ENCODE data around the gene CAPN11.

CAPN11 gene

DNA sequence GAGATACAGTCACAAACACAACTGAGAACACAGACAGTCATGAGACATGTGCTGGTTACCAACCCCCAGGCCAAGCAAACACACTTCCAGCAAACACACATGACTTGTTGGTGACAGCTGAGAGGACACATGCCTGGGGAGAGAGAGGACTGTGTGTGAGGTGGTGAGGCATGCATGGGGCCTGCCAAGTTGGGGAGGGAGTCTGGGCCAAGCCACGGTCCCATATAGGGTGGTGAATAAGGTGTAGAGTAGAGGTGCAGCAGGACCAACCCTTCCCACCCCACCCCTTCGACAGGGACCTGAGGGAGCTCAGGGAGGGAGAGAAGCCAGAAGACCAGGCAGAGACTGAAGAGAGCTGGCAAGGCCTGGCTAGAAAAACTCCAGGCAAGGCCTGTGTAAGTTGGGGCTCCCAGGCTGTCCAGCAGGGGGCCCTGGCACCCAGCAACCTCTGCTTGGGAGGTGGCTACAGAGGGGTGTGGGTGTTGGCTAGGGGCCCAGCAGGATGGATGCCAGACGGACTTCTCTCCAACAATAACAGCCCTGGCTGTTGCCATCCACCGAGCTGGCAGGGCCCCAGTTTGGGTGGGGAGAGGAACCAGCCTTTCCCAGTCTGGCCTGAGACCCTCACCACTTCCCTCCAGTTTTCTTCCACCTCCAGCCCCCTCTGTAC, 62.8 kb downstream of the CAPN11 start (continued):
- TF ChIP-seq ZNF311 (tag by site-specific recombination; IDR thresholded peaks at IDR 0.05; ENCODE audit: borderline replicate concordance) (no peak), ZXDB (tag by site-specific recombination; IDR thresholded peaks at IDR 0.05) (peak; percentile 79), KLF1 (tag by site-specific recombination; IDR thresholded peaks at IDR 0.05) (peak; percentile 71; the same call in 1 of the 2 replicates), KLF9 (tag by site-specific recombination; IDR thresholded peaks at IDR 0.05; ENCODE audit: low read depth) (peak; percentile 49), KLF10 (tag by site-specific recombination; IDR thresholded peaks at IDR 0.05) (peak; percentile 58; the same call in 1 of the 2 replicates), EGR2 (tag by site-specific recombination; IDR thresholded peaks at IDR 0.05; ENCODE audit: low read depth) (peak; percentile 67), ZNF433 (tag by site-specific recombination; IDR thresholded peaks at IDR 0.05; ENCODE audit: low read depth) (no peak), KLF8 (tag by site-specific recombination; IDR thresholded peaks at IDR 0.05) (peak; percentile 58; the same call in 1 of the 2 replicates), ZNF558 (tag by site-specific recombination; IDR thresholded peaks at IDR 0.05) (no peak), ZNF239 (tag by site-specific recombination; IDR thresholded peaks at IDR 0.05) (no peak), ZBTB20 (tag by site-specific recombination; IDR thresholded peaks at IDR 0.05) (peak; percentile 84), ZBTB7A (tag by site-specific recombination; IDR thresholded peaks at IDR 0.05; ENCODE audit: low read depth) (no peak), ZNF585B (tag by site-specific recombination; IDR thresholded peaks at IDR 0.05) (no peak), ZNF335 (tag by site-specific recombination; conservative IDR thresholded peaks at IDR 0.05) (peak; percentile 62), ZSCAN30 (tag by site-specific recombination; IDR thresholded peaks at IDR 0.05) (peak; percentile 57), ZNF701 (tag by site-specific recombination; IDR thresholded peaks at IDR 0.05) (0 out of 2 replicates have a peak, but pooled peaks have one; percentile 32), ZNF426 (tag by site-specific recombination; IDR thresholded peaks at IDR 0.05) (no peak), ZNF274 (IDR thresholded peaks at IDR 0.05; ENCODE audit: low read length) (no peak), ZNF274 (tag by site-specific recombination; IDR thresholded peaks at IDR 0.05; ENCODE audit: borderline replicate concordance) (no peak), ZNF133 (tag by site-specific recombination; IDR thresholded peaks at IDR 0.05) (no peak), ZNF654 (tag by site-specific recombination; IDR thresholded peaks at IDR 0.05; ENCODE audit: low read depth) (peak; percentile 10; the same call in 1 of the 2 replicates), ZNF23 (tag by site-specific recombination; IDR thresholded peaks at IDR 0.05; ENCODE audit: borderline replicate concordance) (no peak), ZNF146 (tag by site-specific recombination; IDR thresholded peaks at IDR 0.05) (no peak), GLIS1 (tag by site-specific recombination; IDR thresholded peaks at IDR 0.05) (peak; percentile 95), ZNF366 (tag by site-specific recombination; conservative IDR thresholded peaks at IDR 0.05) (peak; percentile 54; the same call in 1 of the 2 replicates), ZNF596 (tag by site-specific recombination; IDR thresholded peaks at IDR 0.05) (no peak), OSR2 (tag by site-specific recombination; IDR thresholded peaks at IDR 0.05) (no peak)
- TF ChIP-seq, protein P1, sequence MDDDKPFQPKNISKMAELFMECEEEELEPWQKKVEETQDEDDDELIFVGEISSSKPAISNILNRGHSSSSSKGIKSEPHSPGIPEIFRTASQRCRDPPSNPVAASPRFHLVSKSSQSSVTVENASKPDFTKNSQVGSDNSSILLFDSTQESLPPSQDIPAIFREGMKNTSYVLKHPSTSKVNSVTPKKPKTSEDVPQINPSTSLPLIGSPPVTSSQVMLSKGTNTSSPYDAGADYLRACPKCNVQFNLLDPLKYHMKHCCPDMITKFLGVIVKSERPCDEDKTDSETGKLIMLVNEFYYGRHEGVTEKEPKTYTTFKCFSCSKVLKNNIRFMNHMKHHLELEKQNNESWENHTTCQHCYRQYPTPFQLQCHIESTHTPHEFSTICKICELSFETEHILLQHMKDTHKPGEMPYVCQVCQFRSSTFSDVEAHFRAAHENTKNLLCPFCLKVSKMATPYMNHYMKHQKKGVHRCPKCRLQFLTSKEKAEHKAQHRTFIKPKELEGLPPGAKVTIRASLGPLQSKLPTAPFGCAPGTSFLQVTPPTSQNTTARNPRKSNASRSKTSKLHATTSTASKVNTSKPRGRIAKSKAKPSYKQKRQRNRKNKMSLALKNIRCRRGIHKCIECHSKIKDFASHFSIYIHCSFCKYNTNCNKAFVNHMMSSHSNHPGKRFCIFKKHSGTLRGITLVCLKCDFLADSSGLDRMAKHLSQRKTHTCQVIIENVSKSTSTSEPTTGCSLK (tag by site-specific recombination; IDR thresholded peaks at IDR 0.05), result no peak
- TF ChIP-seq, protein P2, sequence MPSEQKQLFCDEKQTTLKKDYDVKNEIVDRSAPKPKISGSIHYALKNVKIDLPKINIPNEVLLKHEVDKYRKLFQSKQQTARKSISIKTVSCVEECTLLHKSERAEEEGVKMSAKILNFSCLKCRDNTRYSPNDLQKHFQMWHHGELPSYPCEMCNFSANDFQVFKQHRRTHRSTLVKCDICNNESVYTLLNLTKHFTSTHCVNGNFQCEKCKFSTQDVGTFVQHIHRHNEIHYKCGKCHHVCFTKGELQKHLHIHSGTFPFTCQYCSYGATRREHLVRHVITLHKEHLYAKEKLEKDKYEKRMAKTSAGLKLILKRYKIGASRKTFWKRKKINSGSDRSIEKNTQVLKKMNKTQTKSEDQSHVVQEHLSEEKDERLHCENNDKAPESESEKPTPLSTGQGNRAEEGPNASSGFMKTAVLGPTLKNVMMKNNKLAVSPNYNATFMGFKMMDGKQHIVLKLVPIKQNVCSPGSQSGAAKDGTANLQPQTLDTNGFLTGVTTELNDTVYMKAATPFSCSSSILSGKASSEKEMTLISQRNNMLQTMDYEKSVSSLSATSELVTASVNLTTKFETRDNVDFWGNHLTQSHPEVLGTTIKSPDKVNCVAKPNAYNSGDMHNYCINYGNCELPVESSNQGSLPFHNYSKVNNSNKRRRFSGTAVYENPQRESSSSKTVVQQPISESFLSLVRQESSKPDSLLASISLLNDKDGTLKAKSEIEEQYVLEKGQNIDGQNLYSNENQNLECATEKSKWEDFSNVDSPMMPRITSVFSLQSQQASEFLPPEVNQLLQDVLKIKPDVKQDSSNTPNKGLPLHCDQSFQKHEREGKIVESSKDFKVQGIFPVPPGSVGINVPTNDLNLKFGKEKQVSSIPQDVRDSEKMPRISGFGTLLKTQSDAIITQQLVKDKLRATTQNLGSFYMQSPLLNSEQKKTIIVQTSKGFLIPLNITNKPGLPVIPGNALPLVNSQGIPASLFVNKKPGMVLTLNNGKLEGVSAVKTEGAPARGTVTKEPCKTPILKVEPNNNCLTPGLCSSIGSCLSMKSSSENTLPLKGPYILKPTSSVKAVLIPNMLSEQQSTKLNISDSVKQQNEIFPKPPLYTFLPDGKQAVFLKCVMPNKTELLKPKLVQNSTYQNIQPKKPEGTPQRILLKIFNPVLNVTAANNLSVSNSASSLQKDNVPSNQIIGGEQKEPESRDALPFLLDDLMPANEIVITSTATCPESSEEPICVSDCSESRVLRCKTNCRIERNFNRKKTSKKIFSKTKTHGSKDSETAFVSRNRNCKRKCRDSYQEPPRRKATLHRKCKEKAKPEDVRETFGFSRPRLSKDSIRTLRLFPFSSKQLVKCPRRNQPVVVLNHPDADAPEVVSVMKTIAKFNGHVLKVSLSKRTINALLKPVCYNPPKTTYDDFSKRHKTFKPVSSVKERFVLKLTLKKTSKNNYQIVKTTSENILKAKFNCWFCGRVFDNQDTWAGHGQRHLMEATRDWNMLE (tag by site-specific recombination; conservative IDR thresholded peaks at IDR 0.05; ENCODE audit: low read depth), result no peak
- TF ChIP-seq, protein P3, sequence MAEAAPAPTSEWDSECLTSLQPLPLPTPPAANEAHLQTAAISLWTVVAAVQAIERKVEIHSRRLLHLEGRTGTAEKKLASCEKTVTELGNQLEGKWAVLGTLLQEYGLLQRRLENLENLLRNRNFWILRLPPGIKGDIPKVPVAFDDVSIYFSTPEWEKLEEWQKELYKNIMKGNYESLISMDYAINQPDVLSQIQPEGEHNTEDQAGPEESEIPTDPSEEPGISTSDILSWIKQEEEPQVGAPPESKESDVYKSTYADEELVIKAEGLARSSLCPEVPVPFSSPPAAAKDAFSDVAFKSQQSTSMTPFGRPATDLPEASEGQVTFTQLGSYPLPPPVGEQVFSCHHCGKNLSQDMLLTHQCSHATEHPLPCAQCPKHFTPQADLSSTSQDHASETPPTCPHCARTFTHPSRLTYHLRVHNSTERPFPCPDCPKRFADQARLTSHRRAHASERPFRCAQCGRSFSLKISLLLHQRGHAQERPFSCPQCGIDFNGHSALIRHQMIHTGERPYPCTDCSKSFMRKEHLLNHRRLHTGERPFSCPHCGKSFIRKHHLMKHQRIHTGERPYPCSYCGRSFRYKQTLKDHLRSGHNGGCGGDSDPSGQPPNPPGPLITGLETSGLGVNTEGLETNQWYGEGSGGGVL (tag by site-specific recombination; IDR thresholded peaks at IDR 0.05), result peak; percentile 52
- TF ChIP-seq, protein P4, sequence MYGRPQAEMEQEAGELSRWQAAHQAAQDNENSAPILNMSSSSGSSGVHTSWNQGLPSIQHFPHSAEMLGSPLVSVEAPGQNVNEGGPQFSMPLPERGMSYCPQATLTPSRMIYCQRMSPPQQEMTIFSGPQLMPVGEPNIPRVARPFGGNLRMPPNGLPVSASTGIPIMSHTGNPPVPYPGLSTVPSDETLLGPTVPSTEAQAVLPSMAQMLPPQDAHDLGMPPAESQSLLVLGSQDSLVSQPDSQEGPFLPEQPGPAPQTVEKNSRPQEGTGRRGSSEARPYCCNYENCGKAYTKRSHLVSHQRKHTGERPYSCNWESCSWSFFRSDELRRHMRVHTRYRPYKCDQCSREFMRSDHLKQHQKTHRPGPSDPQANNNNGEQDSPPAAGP (tag by site-specific recombination; IDR thresholded peaks at IDR 0.05), result peak; percentile 81

Data from HEK293 (cell line).